ENCODE measurements around the gene GRAMD1C.

Gene GRAMD1C

DNA sequence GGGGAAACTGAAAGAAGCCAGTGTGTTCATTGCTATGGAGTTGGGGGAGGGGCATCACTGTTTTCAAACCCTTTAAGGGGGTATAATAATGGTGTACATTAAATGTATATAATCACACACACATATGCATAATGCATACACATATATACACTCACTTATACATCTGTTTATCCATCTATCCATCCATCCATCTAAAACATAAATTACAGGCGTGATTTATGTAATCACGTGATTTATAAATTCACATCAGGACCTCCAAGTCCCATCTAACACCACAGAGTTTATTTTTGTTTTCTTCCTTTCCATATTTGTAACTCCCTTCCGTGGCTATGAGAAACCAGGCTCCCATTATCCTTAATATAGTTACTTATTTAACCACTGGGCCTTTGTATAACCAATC lies 39.8 kb downstream of the GRAMD1C start:
- no peak for TF ChIP-seq CTCF (IDR thresholded peaks at IDR 0.05; ENCODE audit: control insufficient read depth, insufficient read depth, low read depth, low read length, missing control alignments)
- DNase-seq (ENCODE audit: low read depth), result no peak
- no peak overlapping the region for H3K4me3 ChIP-seq (ENCODE audit: control insufficient read depth, low read depth, low read length)

- no peak for DNase-seq (ENCODE audit: low read depth)
- no peak overlapping the region for H3K4me3 ChIP-seq (ENCODE audit: control insufficient read depth, low read depth, low read length)
- no peak for TF ChIP-seq CTCF (IDR thresholded peaks at IDR 0.05; ENCODE audit: control insufficient read depth, insufficient read depth, low read depth, low read length, missing control alignments)
These were observed 46.5 kb downstream of the GRAMD1C start for GRCh38 chr3:113885050-113885449.

- TF ChIP-seq CTCF (IDR thresholded peaks at IDR 0.05; ENCODE audit: control insufficient read depth, insufficient read depth, low read depth, low read length, missing control alignments), result no peak
- no peak for DNase-seq (ENCODE audit: low read depth)
- H3K4me3 ChIP-seq (ENCODE audit: control insufficient read depth, low read depth, low read length), result no peak overlapping the region
These were observed 51.8 kb downstream of the GRAMD1C start for GRCh38 chr3:113890256-113890900.

- H3K4me3 ChIP-seq (ENCODE audit: control insufficient read depth, low read depth, low read length), result no peak overlapping the region
- no peak for DNase-seq (ENCODE audit: low read depth)
- TF ChIP-seq CTCF (IDR thresholded peaks at IDR 0.05; ENCODE audit: control insufficient read depth, insufficient read depth, low read depth, low read length, missing control alignments), result no peak
These were observed 56.3 kb downstream of the GRAMD1C start for GRCh38 chr3:113894927-113895326.

DNA sequence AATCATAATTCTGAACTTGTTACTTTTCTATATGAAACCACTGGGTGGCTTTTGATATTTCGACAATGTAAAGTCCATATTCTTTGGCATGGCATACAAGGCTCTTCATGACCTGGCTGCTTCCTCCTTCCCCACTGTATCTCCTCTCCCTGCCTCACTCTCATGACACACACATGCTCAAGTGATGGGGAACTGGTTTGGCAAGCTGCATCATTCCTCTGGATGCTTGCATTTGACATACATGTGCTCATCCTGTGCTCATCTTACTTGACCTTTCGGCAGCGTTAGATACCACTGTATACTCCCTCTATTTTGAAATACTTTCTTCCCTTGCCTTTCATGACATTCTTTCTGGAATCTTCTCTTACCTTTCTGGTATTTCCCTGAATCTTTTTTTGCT lies 57.4 kb downstream of the GRAMD1C start:
- DNase-seq (ENCODE audit: low read depth), result no peak
- no peak for TF ChIP-seq CTCF (IDR thresholded peaks at IDR 0.05; ENCODE audit: control insufficient read depth, insufficient read depth, low read depth, low read length, missing control alignments)
- H3K4me3 ChIP-seq (ENCODE audit: control insufficient read depth, low read depth, low read length), result no peak overlapping the region

- DNase-seq (ENCODE audit: low read depth), result no peak
- TF ChIP-seq CTCF (IDR thresholded peaks at IDR 0.05; ENCODE audit: control insufficient read depth, insufficient read depth, low read depth, low read length, missing control alignments), result no peak
- no peak overlapping the region for H3K4me3 ChIP-seq (ENCODE audit: control insufficient read depth, low read depth, low read length)
These were observed 58.3 kb downstream of the GRAMD1C start for GRCh38 chr3:113896930-113897329.

DNA sequence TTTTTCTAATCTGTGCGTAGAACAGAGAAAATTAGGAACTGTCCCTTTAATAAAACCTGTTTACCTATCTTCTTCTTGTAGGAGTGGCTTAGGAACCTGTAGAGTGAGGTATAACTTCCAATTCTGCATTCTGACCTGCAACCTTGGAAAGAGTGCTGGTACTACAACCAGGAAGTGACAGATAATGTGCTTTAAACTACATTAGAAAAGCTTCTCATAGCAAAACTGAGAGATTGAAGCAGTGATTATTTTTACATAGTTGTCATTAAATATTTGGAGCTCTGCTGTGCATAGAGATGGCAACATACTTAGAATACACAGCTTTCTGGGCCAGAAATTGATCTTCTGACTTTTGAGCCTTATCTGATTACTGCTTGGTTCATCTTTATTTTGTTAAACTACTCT lies 58.8 kb downstream of the GRAMD1C start:
- H3K4me3 ChIP-seq (ENCODE audit: control insufficient read depth, low read depth, low read length), result no peak overlapping the region

More for the DNA sequence above, 58.8 kb downstream of the GRAMD1C start:
- DNase-seq (ENCODE audit: low read depth), result no peak
- no peak for TF ChIP-seq CTCF (IDR thresholded peaks at IDR 0.05; ENCODE audit: control insufficient read depth, insufficient read depth, low read depth, low read length, missing control alignments)

Measured in AG09309 (cell line).